Measurements from ENCODE around the gene HDAC6.

The HDAC6 gene

GRCh38 chrX:48823053-48823452, 21.2 kb downstream of the HDAC6 start:
- DNase-seq (ENCODE audit: low read depth in 1 of 2, low spot score in 1 of 2) = no peak
- Histone ChIP-seq H3K27me3 (ENCODE audit: insufficient read depth, poor library complexity, severe bottlenecking) (peaks cover 3% of the 10 kb centered on the region), H3K27ac (replicated peaks) (no peak overlapping the region), H3K4me3 (replicated peaks; ENCODE audit: insufficient read depth, low read length) (no peak overlapping the region)
- TF ChIP-seq GABPA (IDR thresholded peaks at IDR 0.05; ENCODE audit: low read depth) = no peak
- TF ChIP-seq REST (IDR thresholded peaks at IDR 0.05; ENCODE audit: insufficient replicate concordance, low read depth) = no peak
- no peak for TF ChIP-seq SPI1 (IDR thresholded peaks at IDR 0.05; ENCODE audit: borderline replicate concordance, low read depth)
- TF ChIP-seq POLR2AphosphoS5 (IDR thresholded peaks at IDR 0.05; ENCODE audit: low read depth) = no peak
- TF ChIP-seq CTCF (IDR thresholded peaks at IDR 0.05; ENCODE audit: insufficient read depth, low read length) = no peak

- TF ChIP-seq GABPA (IDR thresholded peaks at IDR 0.05; ENCODE audit: low read depth) (no peak), SPI1 (IDR thresholded peaks at IDR 0.05; ENCODE audit: borderline replicate concordance, low read depth) (no peak), REST (IDR thresholded peaks at IDR 0.05; ENCODE audit: insufficient replicate concordance, low read depth) (no peak), POLR2AphosphoS5 (IDR thresholded peaks at IDR 0.05; ENCODE audit: low read depth) (no peak), CTCF (IDR thresholded peaks at IDR 0.05; ENCODE audit: insufficient read depth, low read length) (no peak)
- no peak for DNase-seq (ENCODE audit: low read depth in 1 of 2, low spot score in 1 of 2)
- H3K4me3 ChIP-seq (replicated peaks; ENCODE audit: insufficient read depth, low read length) = no peak overlapping the region
- H3K27me3 ChIP-seq (ENCODE audit: insufficient read depth, poor library complexity, severe bottlenecking) = peaks cover 3% of the 10 kb centered on the region
- H3K27ac ChIP-seq (replicated peaks) = no peak overlapping the region
Observed at GRCh38 chrX:48824066-48824465, 22.2 kb downstream of the HDAC6 start.

GRCh38 chrX:48826135-48826875, 24.4 kb downstream of the HDAC6 start, which contains the start of gene ERAS:
Gene ERAS, plus strand, starts transcription at chrX:48826513. Its CDS starts 2,611 bp downstream, at chrX:48829124.
- no peak for DNase-seq (ENCODE audit: low read depth in 1 of 2, low spot score in 1 of 2)
- Histone ChIP-seq H3K4me3 (replicated peaks; ENCODE audit: insufficient read depth, low read length) (no peak within 1 kb of the TSS), H3K27me3 (ENCODE audit: insufficient read depth, poor library complexity, severe bottlenecking) (peaks cover 3% of the 10 kb centered on the region), H3K27ac (replicated peaks) (no peak within 1 kb of the TSS)
- TF ChIP-seq SPI1 (IDR thresholded peaks at IDR 0.05; ENCODE audit: borderline replicate concordance, low read depth) = no peak
- TF ChIP-seq REST (IDR thresholded peaks at IDR 0.05; ENCODE audit: insufficient replicate concordance, low read depth) = no peak
- no peak for TF ChIP-seq CTCF (IDR thresholded peaks at IDR 0.05; ENCODE audit: insufficient read depth, low read length)
- TF ChIP-seq POLR2AphosphoS5 (IDR thresholded peaks at IDR 0.05; ENCODE audit: low read depth) = no peak
- no peak for TF ChIP-seq GABPA (IDR thresholded peaks at IDR 0.05; ENCODE audit: low read depth)
